Measurements from ENCODE around the gene NXPE4. TPM values are rescaled to one million over a fixed set of nuclear protein-coding genes. Genes with fewer than 3 reads are reported as not detected.

The NXPE4 gene
- total RNA-seq, 1 experiment from 2014 or later: not detected

- H3K9me3 Mint-ChIP-seq: peaks cover 43 to 55% of the 10 kb centered on the region in 2 experiments
These were observed 28.1 kb upstream of the NXPE4 start for GRCh38 chr11:114623720-114624119.

More at GRCh38 chr11:114623720-114624119, 28.1 kb upstream of the NXPE4 start:
- H3K79me2 ChIP-seq (ENCODE audit: insufficient read depth, low read length): no peaks in the 10 kb centered on the region
- H2BK15ac ChIP-seq (ENCODE audit: low read depth, low read length): no peak overlapping the region
- H3K9me3 ChIP-seq (ENCODE audit: control insufficient read depth, low read depth, low read length): peaks cover 11% of the 10 kb centered on the region
- H4K5ac ChIP-seq (ENCODE audit: insufficient read length, low read depth, low read length): no peak overlapping the region
- Mint-ChIP-seq H3K27me3 (ENCODE audit: low read depth) (no peaks in the 10 kb centered on the region; the same call in 1 of the 2 replicates), H3K4me1 (no peaks in the 10 kb centered on the region), H3K4me3 (no peak overlapping the region), H3K36me3 (ENCODE audit: insufficient read depth in 1 of 3, low read depth in 3 of 3) (peaks cover 5 to 11% (median 9%) of the 10 kb centered on the region in 3 experiments; a peak in 6 of 7 replicates), H3K27ac (no peak overlapping the region)
- no peak overlapping the region for H3K4me2 ChIP-seq (ENCODE audit: insufficient read depth, insufficient read length, low read length)
- no peak overlapping the region for H4K8ac ChIP-seq (replicated peaks; ENCODE audit: insufficient read length, low read depth, low read length)
- H3K79me1 ChIP-seq (ENCODE audit: insufficient read depth, low read depth, low read length, poor library complexity, severe bottlenecking): no peaks in the 10 kb centered on the region
- H3K18ac ChIP-seq (ENCODE audit: insufficient read length, low read depth, low read length): no peak overlapping the region
- H3K14ac ChIP-seq (ENCODE audit: insufficient read depth, low read length): no peak overlapping the region
- H3K23ac ChIP-seq (ENCODE audit: insufficient read length, low read depth, low read length): no peak overlapping the region
- H2BK12ac ChIP-seq (ENCODE audit: insufficient read length, low read depth, low read length): no peak overlapping the region
- H3K4ac ChIP-seq (ENCODE audit: low read depth, low read length): no peak overlapping the region
- no peak overlapping the region for H2AFZ ChIP-seq (ENCODE audit: low read length)
- no peaks in the 10 kb centered on the region for H3K4me1 ChIP-seq (ENCODE audit: insufficient read depth, low read length)
- H2BK120ac ChIP-seq (ENCODE audit: low read depth, low read length, poor library complexity, severe bottlenecking): no peak overlapping the region
- no peaks in the 10 kb centered on the region for H4K20me1 ChIP-seq (ENCODE audit: control insufficient read depth, insufficient read depth, insufficient read length)
- no peaks in the 10 kb centered on the region for H3K27me3 ChIP-seq (ENCODE audit: insufficient read depth, low read length)
- no peaks in the 10 kb centered on the region for H3K23me2 ChIP-seq (ENCODE audit: insufficient read length, low read depth, low read length, poor library complexity, severe bottlenecking)
- H3T11ph ChIP-seq (ENCODE audit: low read length): no peak overlapping the region
- no peak overlapping the region for H3K9ac ChIP-seq (ENCODE audit: extremely low read depth, insufficient read length, low read length)
- no peak overlapping the region for H4K91ac ChIP-seq (ENCODE audit: insufficient read length, low read depth, low read length)
- no CpG with 5 or more reads among the region's 7 CpGs for WGBS (ENCODE audit: extremely low coverage, insufficient read length, low lambda C conversion rate)
- H2BK20ac ChIP-seq (ENCODE audit: low read depth, low read length, poor library complexity, severe bottlenecking): no peak overlapping the region
- TF ChIP-seq CTCF (conservative IDR thresholded peaks at IDR 0.05): no peak
- DNase-seq: no peak
- no peak overlapping the region for H3K27ac ChIP-seq (ENCODE audit: insufficient read length, low read depth, low read length)
- H2AK5ac ChIP-seq (ENCODE audit: insufficient read length, low read length): no peak overlapping the region
- H2BK5ac ChIP-seq (ENCODE audit: insufficient read length, low read length): no peak overlapping the region
- H3K56ac ChIP-seq (ENCODE audit: insufficient read length, low read depth, low read length): no peak overlapping the region
